GM20000 (cell line): ENCODE data around the gene CCDC85C.

ENCODE experiments used
- DNase-seq: peaks from one replicate; pipeline ENCODE4 v3.0.0; 2012; ENCODE audit warnings: low spot score
- CTCF ChIP-seq: IDR thresholded peaks from 2 replicates; pipeline ENCODE4 v1.5.1; 2012; ENCODE audit warnings: mild to moderate bottlenecking, control low read depth; ENCODE audit errors: extremely low read depth, missing control alignments

CCDC85C gene

GRCh38 chr14:99566390-99567354, 37.3 kb downstream of the CCDC85C start:
- no peak for DNase-seq
- TF ChIP-seq CTCF: no peak

- TF ChIP-seq CTCF: no peak
- DNase-seq: no peak
These were observed 38.0 kb downstream of the CCDC85C start for GRCh38 chr14:99566009-99566389.

GRCh38 chr14:99565383-99565782, 38.6 kb downstream of the CCDC85C start:
- TF ChIP-seq CTCF: no peak
- no peak for DNase-seq

GRCh38 chr14:99564926-99565259, 39.1 kb downstream of the CCDC85C start:
- DNase-seq: no peak
- TF ChIP-seq CTCF: no peak

DNA sequence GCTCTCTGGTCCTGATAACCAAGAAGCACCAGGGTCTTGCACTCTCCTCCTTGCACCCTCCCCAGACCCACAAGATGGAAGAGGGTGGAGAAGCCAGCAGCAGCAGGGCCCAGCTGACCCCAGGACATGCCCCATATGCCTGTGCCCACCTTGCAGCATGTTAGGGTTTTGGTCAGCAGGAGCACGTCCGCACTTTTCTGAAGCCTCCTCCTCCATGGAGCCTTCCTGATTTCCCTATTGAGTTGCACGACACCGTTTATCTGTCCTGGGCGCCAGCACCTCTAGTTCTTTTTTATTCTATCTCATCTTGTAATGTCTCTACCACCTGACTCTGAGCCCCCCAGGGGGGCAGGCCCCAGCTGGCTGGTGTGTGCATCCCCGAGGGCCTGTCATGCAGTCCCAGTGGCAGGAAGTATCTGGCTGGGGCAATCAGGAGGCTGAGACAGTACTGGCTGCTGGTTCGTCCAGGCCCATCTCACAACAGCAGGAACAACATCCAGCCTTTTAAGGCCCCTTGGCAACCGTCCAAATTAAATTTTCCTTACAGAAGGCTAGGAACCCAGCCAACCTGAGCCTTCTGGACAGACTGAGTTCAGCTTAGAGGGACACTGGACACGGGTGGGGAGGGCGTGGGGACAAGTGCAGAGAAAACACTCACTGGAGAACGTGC, 39.6 kb downstream of the CCDC85C start:
- no peak for DNase-seq
- TF ChIP-seq CTCF: no peak

DNA sequence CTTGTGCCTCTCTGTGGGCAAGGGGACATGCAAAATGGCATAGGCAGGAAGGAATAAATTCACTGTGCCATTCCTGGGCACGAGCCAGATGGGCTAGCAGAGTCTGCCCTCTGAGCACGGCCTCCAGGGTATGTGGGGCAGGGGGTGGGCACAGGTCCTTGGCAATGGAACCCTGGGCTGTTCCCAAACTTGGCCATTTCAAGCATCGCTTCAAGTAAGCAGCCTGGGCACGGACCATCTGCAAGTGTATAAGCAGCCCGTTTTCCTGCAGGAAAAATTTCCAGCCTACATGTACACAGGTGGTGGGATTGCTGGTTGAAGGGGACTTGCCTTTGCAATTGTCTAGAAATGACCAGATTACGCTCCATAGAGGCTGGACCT, 40.3 kb downstream of the CCDC85C start:
- DNase-seq: no peak
- no peak for TF ChIP-seq CTCF
